ENCODE data around the gene ARID5B.

- no peak for TF ChIP-seq CTCF (conservative IDR thresholded peaks at IDR 0.05; ENCODE audit: low read depth in 2 of 2)
- no peak for TF ChIP-seq POLR2AphosphoS5 (IDR thresholded peaks at IDR 0.05; ENCODE audit: low read depth)
- TF ChIP-seq EZH2 (IDR thresholded peaks at IDR 0.05; ENCODE audit: low read depth, unreplicated experiment) = no peak
- TF ChIP-seq EZH2phosphoT487 (IDR thresholded peaks at IDR 0.05; ENCODE audit: unreplicated experiment) = no peak
- TF ChIP-seq, protein P1, sequence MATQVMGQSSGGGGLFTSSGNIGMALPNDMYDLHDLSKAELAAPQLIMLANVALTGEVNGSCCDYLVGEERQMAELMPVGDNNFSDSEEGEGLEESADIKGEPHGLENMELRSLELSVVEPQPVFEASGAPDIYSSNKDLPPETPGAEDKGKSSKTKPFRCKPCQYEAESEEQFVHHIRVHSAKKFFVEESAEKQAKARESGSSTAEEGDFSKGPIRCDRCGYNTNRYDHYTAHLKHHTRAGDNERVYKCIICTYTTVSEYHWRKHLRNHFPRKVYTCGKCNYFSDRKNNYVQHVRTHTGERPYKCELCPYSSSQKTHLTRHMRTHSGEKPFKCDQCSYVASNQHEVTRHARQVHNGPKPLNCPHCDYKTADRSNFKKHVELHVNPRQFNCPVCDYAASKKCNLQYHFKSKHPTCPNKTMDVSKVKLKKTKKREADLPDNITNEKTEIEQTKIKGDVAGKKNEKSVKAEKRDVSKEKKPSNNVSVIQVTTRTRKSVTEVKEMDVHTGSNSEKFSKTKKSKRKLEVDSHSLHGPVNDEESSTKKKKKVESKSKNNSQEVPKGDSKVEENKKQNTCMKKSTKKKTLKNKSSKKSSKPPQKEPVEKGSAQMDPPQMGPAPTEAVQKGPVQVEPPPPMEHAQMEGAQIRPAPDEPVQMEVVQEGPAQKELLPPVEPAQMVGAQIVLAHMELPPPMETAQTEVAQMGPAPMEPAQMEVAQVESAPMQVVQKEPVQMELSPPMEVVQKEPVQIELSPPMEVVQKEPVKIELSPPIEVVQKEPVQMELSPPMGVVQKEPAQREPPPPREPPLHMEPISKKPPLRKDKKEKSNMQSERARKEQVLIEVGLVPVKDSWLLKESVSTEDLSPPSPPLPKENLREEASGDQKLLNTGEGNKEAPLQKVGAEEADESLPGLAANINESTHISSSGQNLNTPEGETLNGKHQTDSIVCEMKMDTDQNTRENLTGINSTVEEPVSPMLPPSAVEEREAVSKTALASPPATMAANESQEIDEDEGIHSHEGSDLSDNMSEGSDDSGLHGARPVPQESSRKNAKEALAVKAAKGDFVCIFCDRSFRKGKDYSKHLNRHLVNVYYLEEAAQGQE (IDR thresholded peaks at IDR 0.05; ENCODE audit: unreplicated experiment) = no peak
- no peak for TF ChIP-seq ZNF114 (CRISPR knock-in tag; IDR thresholded peaks at IDR 0.05)
Observed at GRCh38 chr10:61895898-61896600, 5.5 kb upstream of the ARID5B start.

All from GM23338 (cell line).